A673 (cell line): ENCODE results near the gene EBF4.

Experiments
- EZH2 ChIP-seq: fragments of 200-600 bp; sonication (generic); IDR thresholded peaks from 2 replicates; pipeline ENCODE4 v1.6.1; 2017; ENCODE audit warnings: borderline replicate concordance, low read depth, mild to moderate bottlenecking, mixed read lengths, antibody characterized with exemption, low read length; ENCODE audit not compliant: poor library complexity, severe bottlenecking
- TF ChIP-seq, protein P1 (sequence below): fragments of 300-800, 200-600 bp; sonication (generic); conservative IDR thresholded peaks from 2 replicates; pipeline ENCODE4 v1.5.1; 2017; ENCODE audit warnings: low read depth, mild to moderate bottlenecking, antibody characterized with exemption, low read length, moderate library complexity, mixed read lengths

- TF ChIP-seq EZH2 = no peak
- TF ChIP-seq, protein P1, sequence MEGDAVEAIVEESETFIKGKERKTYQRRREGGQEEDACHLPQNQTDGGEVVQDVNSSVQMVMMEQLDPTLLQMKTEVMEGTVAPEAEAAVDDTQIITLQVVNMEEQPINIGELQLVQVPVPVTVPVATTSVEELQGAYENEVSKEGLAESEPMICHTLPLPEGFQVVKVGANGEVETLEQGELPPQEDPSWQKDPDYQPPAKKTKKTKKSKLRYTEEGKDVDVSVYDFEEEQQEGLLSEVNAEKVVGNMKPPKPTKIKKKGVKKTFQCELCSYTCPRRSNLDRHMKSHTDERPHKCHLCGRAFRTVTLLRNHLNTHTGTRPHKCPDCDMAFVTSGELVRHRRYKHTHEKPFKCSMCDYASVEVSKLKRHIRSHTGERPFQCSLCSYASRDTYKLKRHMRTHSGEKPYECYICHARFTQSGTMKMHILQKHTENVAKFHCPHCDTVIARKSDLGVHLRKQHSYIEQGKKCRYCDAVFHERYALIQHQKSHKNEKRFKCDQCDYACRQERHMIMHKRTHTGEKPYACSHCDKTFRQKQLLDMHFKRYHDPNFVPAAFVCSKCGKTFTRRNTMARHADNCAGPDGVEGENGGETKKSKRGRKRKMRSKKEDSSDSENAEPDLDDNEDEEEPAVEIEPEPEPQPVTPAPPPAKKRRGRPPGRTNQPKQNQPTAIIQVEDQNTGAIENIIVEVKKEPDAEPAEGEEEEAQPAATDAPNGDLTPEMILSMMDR = no peak
These were observed 67.8 kb downstream of the EBF4 start for GRCh38 chr20:2760297-2760951.
